HG03025 (cell line): ENCODE data around the gene PKMYT1.
"Not testable (repeated sequence)": the region's sequence is repeated elsewhere in the genome, so short reads cannot be mapped to it uniquely, and the experiment has no call there.

Source experiments
- ATAC-seq: cut with Tn5 transposase; IDR thresholded peaks from one replicate; pipeline ENCODE4 v1.9.1; 2021; ENCODE audit warnings: mild to moderate bottlenecking, moderate library complexity; ENCODE audit not compliant: unreplicated experiment, low FRiP score

The PKMYT1 gene

GRCh38 chr16:2942045-2942444 is 38.2 kb downstream of the PKMYT1 start:
- ATAC-seq = no peak

GRCh38 chr16:2939968-2940367 is 40.3 kb downstream of the PKMYT1 start:
- no peak for ATAC-seq

- ATAC-seq = no peak
Observed at GRCh38 chr16:2938206-2938605, 42.0 kb downstream of the PKMYT1 start.

GRCh38 chr16:2937170-2937569 is 43.1 kb downstream of the PKMYT1 start:
- no peak for ATAC-seq

- no peak for ATAC-seq
Observed at GRCh38 chr16:2936436-2937011, 43.7 kb downstream of the PKMYT1 start.

- no peak for ATAC-seq
Observed at GRCh38 chr16:2934450-2934849, 45.8 kb downstream of the PKMYT1 start.

DNA sequence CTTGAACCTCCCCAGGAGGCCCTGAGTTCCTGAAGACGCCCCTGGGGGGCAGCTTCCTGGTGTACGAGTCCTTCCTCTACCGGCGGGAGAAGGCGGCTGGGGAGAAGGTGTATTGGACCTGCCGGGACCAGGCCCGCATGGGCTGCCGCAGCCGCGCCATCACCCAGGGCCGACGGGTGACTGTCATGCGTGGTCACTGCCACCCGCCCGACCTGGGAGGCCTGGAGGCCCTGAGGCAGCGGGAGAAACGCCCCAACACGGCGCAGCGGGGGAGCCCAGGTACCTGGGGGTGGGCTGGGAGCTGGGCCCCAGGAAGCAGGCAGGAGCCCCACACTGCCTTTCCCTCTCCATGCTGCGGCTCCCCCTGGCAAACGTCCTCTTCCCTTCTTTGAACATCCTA is 46.5 kb downstream of the PKMYT1 start:
- no peak for ATAC-seq

- ATAC-seq = no peak
Observed at GRCh38 chr16:2933136-2933535, 47.1 kb downstream of the PKMYT1 start.

- not testable (repeated sequence) for ATAC-seq
Observed at GRCh38 chr16:2931231-2931914, 48.9 kb downstream of the PKMYT1 start.

DNA sequence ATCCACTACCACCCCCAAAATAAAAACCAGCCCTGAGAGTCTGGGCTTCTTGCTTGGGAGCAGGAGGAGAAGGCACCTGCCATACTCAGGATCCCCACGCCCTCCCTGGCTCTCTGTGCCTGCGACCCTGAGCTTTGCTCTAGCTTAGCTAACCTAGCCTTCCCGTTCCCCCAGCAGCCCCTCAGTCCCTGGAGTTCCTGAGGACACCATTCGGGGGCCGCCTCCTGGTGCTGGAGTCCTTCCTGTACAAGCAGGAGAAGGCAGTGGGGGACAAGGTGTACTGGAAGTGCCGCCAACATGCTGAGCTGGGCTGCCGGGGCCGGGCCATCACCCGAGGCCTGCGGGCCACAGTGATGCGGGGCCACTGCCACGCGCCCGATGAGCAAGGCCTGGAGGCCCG is 50.0 kb downstream of the PKMYT1 start:
- ATAC-seq = no peak

DNA sequence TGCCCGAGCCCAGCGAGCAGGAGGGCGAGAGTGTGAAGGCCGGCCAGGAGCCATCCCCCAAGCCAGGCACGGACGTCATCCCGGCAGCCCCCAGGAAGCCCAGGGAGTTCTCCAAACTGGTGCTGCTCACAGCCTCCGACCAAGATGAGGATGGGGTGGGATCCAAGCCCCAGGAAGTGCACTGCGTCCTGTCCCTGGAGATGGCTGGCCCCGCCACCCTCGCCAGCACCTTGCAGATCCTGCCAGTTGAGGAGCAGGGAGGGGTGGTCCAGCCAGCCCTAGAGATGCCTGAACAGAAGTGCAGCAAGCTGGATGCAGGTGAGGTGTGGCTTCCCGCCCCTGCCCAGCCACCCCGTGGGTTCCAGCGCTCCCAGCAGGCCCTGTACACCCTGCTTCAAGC is 50.6 kb downstream of the PKMYT1 start:
- ATAC-seq = no peak

- ATAC-seq = no peak
Observed at GRCh38 chr16:2928796-2929195, 51.5 kb downstream of the PKMYT1 start.

GRCh38 chr16:2928151-2928550 is 52.1 kb downstream of the PKMYT1 start:
- not testable (repeated sequence) for ATAC-seq

- ATAC-seq = no peak
Observed at GRCh38 chr16:2927010-2927646, 53.1 kb downstream of the PKMYT1 start.

DNA sequence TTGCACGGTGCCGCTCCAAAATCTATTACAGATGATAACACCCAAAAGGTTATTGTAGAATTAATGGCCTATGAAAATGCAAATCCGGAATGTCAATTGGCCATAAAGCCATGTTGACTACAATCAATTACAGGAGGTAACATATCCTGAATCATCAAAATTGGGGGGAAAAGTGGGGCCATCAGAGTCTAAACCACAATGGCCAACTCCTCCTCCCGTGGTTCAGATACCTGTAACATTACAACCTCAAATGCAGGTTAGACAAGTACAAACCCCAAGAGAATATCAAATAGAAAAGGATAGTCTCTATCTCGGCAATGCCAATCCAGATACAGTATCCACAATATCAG is 53.6 kb downstream of the PKMYT1 start:
- no peak for ATAC-seq

GRCh38 chr16:2925951-2926649 is 54.1 kb downstream of the PKMYT1 start:
- ATAC-seq = no peak

DNA sequence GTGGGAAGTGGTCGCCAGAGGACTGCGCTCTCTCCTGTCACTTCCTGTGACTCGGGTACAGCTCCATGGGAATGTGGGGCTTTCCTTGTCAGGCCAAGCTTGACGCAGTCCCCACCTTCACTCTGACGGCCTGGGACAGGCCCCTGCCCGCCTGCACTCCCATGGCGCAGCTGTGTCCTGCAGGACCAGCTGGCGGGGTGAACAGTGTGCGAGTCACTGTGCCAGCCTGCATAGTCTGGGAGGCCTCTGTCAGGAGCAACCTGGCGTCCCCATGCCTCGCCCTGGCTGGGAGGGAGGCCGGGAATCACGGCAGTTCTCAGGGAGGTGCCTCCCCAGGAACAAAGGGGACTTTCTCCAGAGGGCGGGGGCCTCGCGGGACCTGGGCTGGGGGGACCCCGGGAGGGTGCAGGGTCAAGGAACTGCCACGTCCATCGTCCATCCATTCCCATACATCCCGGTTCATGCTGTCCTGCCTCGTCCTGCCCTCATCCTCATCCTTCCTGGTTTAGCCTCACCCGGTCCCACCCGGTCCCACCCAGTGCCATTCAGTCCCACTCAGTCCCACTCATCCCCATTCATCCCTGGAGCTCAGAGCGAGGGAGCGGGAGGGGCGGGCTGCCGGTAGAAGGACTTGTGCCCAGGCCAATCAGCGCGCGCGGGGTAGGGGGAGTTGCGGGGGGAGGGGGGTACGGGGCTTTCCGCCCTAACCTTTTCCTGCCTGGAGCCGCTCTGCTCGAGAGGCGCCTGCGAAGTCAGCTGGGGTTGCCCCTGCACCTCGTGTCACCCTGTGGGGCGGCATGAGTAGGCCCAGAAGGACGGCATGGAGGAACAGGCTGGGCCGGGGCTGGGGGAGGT is 55.1 kb downstream of the PKMYT1 start:
- no peak for ATAC-seq

GRCh38 chr16:2923481-2923880 is 56.8 kb downstream of the PKMYT1 start:
- ATAC-seq = no peak
